ENCODE results near the gene AFAP1L1. TPM values are rescaled to one million over a fixed set of nuclear protein-coding genes. Genes with fewer than 3 reads are reported as not detected.

Gene AFAP1L1
- total and polyA plus RNA-seq, 9 of the 15 experiments (the other 6 are each of a cell fraction or from before 2014, with no cell fraction given), result 0.01 to 0.12 (median 0.03) TPM; not detected in 4

GRCh38 chr5:149388498-149389190 lies 117.0 kb downstream of the AFAP1L1 start (continued):
- TF ChIP-seq RFX1 (IDR thresholded peaks at IDR 0.05) (no peak), ZNF436 (CRISPR knock-in tag; IDR thresholded peaks at IDR 0.05) (no peak), RAD21 (CRISPR knock-in tag; conservative IDR thresholded peaks at IDR 0.05 in 1 of 2, IDR thresholded peaks at IDR 0.05 in 1 of 2) (no peak), KDM1A (IDR thresholded peaks at IDR 0.05) (peak in 1 of 2 experiments; percentile 50; a peak in 2 of 4 replicates), ESRRB (CRISPR knock-in tag; IDR thresholded peaks at IDR 0.05; ENCODE audit: borderline replicate concordance) (no peak), TEAD4 (IDR thresholded peaks at IDR 0.05; ENCODE audit: low read length) (peak; percentile 37; the same call in 1 of the 2 replicates), TEAD4 (CRISPR knock-in tag; IDR thresholded peaks at IDR 0.05; ENCODE audit: borderline replicate concordance) (no peak), CREB3L1 (IDR thresholded peaks at IDR 0.05; ENCODE audit: borderline replicate concordance, low read depth) (no peak), TAL1 (IDR thresholded peaks at IDR 0.05) (peak; percentile 27; the same call in 1 of the 2 replicates), PCBP1 (IDR thresholded peaks at IDR 0.05; ENCODE audit: low read depth, low read length, poor library complexity, severe bottlenecking) (no peak), CBX3 (IDR thresholded peaks at IDR 0.05; ENCODE audit: borderline replicate concordance in 1 of 2, low read length in 2 of 2) (peak in 1 of 2 experiments; percentile 75; a peak in 1 of 3 replicates), SFPQ (IDR thresholded peaks at IDR 0.05; ENCODE audit: low read depth, low read length) (no peak), ZNF143 (CRISPR knock-in tag; IDR thresholded peaks at IDR 0.05) (no peak), HDGF (IDR thresholded peaks at IDR 0.05) (no peak), ZSCAN29 (IDR thresholded peaks at IDR 0.05) (no peak), CBFA2T3 (IDR thresholded peaks at IDR 0.05) (peak; percentile 70), MCM3 (IDR thresholded peaks at IDR 0.05) (no peak)
- TF ChIP-seq, protein P1, sequence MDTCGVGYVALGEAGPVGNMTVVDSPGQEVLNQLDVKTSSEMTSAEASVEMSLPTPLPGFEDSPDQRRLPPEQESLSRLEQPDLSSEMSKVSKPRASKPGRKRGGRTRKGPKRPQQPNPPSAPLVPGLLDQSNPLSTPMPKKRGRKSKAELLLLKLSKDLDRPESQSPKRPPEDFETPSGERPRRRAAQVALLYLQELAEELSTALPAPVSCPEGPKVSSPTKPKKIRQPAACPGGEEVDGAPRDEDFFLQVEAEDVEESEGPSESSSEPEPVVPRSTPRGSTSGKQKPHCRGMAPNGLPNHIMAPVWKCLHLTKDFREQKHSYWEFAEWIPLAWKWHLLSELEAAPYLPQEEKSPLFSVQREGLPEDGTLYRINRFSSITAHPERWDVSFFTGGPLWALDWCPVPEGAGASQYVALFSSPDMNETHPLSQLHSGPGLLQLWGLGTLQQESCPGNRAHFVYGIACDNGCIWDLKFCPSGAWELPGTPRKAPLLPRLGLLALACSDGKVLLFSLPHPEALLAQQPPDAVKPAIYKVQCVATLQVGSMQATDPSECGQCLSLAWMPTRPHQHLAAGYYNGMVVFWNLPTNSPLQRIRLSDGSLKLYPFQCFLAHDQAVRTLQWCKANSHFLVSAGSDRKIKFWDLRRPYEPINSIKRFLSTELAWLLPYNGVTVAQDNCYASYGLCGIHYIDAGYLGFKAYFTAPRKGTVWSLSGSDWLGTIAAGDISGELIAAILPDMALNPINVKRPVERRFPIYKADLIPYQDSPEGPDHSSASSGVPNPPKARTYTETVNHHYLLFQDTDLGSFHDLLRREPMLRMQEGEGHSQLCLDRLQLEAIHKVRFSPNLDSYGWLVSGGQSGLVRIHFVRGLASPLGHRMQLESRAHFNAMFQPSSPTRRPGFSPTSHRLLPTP (IDR thresholded peaks at IDR 0.05; ENCODE audit: borderline replicate concordance, extremely low read depth, insufficient read length), result no peak

Measured in K562 (cell line).